NCI-H748 (cell line): Measurements from ENCODE around the gene RSRP1.

Experiments
- DNase-seq: peaks from one replicate; lab custom pipeline; 2025; ENCODE audit not compliant: unreplicated experiment; lab: John Stamatoyannopoulos, UW

RSRP1 gene

DNA sequence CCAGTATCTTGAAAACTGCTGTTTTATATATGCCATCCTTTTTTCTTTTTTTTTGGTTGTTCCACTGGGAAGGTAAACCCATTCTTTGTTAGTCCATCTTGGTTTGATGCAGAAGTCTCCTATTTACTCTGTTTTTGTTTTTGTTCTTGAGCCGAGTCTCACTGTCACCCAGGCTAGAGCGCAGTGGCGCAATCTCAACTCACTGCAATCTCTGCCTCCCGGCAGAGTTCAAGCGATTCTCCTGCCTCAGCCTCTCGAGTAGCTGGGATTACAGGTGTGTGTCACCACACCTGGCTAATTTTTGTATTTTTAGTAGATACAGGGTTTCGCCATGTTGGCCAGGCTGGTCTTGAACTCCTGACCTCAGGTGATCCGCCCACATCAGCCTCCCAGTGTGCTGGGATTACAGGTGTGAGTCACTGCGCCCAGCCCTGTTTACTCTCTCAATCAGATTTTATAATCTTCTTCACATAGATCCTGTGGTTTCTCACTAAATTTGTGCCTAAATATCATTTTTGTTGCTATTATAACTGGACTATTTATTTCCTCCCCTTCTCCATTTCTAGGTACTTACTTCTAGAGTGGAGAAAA lies 27.5 kb downstream of the RSRP1 start:
- DNase-seq = no peak

DNA sequence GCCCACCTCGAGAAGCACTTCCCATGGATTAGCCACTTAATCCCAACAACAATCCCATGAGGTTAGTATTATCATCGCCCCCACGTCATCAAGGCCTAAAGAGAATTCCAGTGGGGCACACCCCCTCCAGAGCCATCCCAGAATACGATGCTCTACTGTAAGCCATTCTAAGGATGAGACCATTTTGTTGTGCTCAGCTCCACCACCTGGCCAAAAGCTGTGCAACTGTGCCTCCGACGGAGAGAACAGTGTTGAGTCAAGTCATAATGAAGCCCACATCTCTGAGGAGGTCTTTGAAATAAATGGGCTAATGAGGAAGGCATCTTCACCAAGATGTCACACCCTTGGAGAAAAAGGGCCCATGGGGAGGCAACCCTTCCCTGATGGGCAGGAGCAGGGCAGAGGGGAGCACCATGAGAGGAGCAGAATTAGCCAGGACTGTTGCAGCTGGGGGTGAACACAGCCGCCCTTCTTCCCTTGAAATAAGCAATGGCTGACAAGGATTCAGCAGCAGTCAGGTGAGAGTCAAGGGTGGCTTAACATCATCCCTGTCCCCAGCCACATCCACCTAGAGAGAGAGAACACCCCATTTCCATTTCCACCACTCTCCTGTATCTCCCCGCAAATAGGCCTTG lies 29.5 kb downstream of the RSRP1 start:
- DNase-seq = no peak

DNA sequence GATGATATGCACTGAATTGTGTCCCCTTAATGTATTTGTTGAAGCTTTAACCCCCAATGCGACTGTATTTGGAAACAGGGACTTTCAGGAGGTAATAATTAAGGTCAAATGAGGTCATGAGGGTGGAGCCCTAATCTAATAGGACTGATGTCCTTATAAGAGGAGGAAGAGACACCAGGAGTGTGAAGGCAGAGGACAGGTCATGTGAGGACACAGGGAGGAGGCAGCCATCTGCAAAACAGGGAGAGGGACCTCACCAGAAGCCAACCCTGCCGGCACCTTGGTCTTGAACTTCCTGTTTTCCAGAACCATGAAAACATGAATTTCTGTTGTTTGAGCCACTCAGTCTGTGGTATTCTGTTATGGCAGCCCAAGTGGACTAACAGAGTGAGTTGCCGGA lies 30.2 kb downstream of the RSRP1 start:
- DNase-seq = no peak

- no peak for DNase-seq
Observed at GRCh38 chr1:25216123-25216522, 31.1 kb downstream of the RSRP1 start.

DNA sequence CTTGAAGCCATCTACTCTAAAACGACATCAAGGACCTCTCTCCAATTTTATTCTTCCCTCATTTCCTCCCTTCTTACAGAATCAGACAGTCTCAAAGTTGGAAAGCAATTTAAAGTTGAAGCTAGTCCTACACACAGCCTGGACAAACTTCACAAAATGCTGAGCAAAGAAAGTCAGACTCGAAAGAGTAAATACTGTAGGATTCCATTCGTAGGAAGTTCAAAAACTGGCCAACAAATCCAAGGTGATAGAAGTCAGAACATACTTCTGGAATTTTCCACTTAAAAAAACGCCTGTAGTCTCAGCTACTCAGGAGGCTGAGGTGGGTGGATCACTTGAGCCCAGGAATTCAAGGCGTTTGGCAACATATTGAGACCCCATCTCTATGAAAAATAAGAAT lies 34.5 kb downstream of the RSRP1 start:
- DNase-seq = no peak

- DNase-seq = no peak
Observed at GRCh38 chr1:25210728-25211127, 36.5 kb downstream of the RSRP1 start.

GRCh38 chr1:25209516-25209915 lies 37.7 kb downstream of the RSRP1 start:
- DNase-seq = no peak

GRCh38 chr1:25208561-25209222 lies 38.6 kb downstream of the RSRP1 start:
- DNase-seq = peak; percentile 24

DNA sequence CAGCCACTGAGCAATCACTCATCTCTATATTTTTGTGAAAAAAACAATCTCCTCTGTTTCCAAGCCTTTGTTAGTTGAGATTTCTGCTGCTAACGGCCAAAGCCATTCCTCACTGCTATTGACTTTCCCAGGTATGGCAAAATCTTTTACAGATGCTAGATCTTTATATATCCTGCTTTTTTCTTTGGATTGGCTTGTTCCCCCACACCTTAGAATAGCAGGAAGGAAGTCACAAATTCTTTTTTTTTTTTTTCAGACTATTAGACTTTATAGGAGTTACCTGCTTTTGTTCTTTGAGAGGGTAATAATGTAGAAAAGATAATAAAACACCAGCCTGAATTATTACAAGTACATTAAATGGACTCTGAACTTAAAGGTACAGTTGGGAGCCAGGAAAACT lies 39.2 kb downstream of the RSRP1 start:
- DNase-seq = no peak

DNA sequence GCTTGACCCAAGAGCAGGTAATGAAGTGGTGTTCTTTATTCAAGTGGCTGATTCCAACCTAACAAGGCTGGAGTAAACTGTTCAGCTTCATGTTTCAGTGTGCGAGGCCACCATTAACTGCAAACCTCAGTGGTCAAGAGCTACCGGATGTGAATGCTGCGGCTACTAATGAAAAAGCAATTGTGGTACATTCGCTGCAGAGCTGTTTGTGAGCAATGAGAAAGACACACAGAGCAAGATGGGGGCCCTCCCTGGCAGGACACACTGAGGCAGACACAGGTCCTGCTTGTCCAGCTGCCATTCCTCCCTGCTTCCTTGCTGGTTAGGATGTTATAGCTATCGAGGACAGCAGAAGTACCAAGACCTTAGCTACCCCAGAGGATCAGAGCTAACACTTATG lies 41.1 kb downstream of the RSRP1 start:
- DNase-seq = no peak

- no peak for DNase-seq
Observed at GRCh38 chr1:25205786-25206185, 41.5 kb downstream of the RSRP1 start.

DNA sequence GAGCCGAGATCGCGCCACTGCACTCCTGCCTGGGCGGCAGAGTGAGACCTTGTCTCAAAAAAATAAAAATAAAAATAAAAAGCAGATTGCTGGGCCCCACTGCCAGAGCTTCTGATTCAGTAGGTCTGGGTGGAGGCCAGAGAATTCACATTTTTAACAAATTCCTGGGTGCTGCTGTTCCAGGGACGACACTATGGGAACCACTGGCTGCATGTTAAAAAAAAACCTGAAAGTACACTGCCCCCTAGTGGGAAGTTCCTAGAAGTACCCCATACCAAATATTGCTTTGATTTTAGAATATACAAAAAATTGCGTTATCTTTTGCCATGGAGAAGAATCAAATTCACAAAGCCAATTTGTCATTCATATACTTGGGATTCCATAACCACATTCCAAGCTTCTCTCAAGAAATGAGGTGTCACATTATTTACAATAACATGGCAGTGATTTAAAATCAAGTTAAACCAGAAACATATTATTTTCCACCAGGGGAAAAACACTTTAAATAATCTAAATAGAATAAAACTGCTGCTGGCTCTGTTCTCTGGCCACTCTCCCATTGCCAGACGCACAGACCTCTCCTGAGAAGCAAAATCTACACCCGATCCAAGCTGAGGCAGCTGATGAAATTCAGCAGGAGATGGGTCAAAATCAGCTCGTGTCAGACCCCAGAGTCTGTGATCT lies 42.3 kb downstream of the RSRP1 start:
- peak; percentile 25 for DNase-seq

DNA sequence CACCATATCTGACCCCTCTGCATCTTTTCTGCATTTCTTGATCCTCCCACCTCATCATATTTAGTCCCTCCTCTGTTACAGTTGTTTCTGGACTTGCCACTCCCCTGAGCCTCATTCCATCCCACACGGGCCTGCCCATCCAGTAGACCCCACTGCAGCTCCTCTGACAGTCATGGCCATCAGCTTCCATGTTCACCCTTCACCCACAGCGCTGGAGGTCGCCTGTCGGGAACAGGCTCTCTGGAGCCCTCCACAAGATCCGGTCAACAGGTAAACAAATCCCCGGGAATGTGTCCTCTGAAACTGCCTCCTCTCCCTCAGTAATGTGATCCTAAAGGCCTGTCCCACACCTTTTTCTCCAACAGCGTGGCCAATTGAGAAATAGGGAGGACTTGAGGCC lies 46.2 kb downstream of the RSRP1 start:
- DNase-seq = no peak

DNA sequence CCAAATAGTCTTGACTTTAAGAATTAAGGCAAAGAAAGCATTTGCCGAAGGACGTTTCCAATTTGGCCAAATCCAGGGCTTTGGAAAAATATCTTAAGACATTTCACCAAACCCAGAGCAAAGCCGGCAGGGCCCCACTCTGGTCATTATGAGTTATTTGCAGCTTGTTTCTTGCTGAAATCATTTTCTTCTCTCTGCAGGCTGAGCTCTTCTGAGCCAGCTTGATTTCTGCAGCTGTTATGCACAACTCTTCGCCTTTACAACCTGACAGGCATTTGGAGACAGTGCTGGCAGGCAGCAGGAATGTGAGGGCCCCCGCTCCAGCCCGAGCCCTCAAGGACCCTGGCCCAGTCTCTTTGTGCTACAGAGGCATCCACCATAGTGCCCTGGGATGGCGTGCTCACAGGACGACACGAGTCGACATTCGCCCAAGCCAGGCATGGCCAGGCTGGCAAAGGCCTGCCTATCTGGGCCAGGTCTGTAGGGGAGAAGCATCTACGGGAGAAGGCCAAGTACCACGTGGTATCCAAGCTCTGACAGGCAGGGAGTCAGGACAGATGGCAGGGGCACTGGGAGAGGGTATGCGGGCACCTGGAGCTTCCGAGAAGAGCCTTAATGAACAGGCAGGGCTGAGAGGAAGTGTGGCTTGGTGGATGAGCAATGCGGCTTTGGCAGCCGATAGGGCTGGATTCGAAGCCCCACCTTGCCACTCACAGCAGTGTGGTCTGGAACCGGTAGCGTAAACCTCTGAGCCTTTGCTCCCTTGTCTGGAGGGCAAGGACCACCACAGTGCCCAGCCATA lies 47.2 kb downstream of the RSRP1 start:
- DNase-seq = no peak

DNA sequence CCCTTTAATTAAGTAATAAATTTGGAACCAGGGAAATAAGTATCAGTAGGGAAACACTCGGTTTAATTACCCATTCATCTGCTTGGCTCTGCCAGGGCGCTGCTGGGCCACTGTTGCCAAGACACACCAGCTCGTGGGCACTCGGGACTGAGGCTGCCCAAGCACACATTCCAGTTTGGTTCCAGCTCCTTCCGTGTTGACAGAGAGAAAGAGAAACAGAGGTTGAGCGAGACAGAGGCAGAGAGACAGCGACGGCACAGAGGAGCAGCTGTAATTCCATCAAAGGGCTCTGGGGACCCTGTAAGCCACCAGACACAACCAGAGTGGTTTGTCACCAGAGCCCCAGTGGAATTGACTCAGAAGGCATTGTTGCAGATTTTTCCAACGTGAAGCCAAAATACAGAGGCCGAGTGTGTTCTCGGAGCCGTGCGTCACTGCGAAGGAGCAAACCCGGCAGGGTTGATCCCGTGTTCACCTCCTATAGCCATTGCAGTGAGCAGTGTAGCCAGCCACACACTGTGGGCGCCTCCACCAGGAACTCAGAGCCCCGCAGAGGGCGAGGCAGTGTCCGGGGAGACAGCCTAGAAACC lies 48.5 kb downstream of the RSRP1 start:
- no peak for DNase-seq

GRCh38 chr1:25197982-25198662 lies 49.1 kb downstream of the RSRP1 start:
- DNase-seq = no peak

- DNase-seq = no peak
Observed at GRCh38 chr1:25197235-25197975, 49.8 kb downstream of the RSRP1 start.

GRCh38 chr1:25196830-25197229 lies 50.4 kb downstream of the RSRP1 start:
- DNase-seq = no peak

DNA sequence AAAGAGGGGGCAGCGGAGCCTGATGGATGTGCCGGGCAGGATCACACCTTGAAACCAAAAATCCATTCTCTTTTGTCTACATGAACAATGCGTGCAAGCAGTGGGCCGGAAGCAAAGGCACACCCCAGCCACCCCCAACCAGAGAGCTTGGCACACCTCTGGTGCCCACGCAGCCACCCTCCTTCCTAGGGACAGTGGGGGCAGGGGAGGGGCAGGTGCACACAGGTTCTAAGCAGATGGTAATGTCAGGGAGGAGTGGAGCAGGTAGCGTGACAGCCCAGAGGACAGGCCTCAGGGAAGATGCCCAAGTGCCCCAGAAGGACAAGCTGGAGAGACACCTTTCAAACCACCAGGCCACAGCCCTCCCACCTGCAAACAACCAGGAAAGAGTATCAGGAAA lies 51.4 kb downstream of the RSRP1 start:
- no peak for DNase-seq

DNA sequence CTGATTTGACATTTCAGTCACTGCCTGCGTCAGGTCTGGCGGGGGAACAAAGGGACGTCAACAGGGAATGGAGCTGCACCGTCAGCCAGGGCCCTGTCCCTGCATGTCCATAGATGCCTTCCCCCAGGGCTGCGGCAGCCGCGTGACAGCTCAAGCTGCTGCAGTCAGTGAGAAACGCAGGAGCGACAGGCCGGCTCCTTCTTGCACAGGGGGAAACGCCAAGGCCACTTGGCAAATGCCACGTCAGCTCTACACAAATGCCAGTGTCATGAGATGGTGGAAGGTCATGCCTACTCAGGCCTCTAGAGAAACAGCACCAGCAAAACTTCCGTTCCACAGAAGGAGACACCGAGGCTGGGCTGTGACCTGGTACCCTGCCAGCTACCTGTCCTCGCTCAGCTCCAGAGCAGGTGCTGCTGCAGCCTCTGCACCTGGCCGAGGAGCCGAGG lies 52.7 kb downstream of the RSRP1 start:
- no peak for DNase-seq
